Measurements from ENCODE around the gene MYO18B. TPM values are rescaled to one million over a fixed set of nuclear protein-coding genes. Genes with fewer than 3 reads are reported as not detected.

MYO18B gene
- total RNA-seq, 1 experiment from 2014 or later, result 0.24 TPM

- no peak for DNase-seq (ENCODE audit: low read depth)
Observed at GRCh38 chr22:26047516-26047915, 305.5 kb downstream of the MYO18B start.

- DNase-seq (ENCODE audit: low read depth), result no peak
Observed at GRCh38 chr22:26047920-26048319, 305.9 kb downstream of the MYO18B start.

- no peak for DNase-seq (ENCODE audit: low read depth)
Observed at GRCh38 chr22:26050079-26050478, 308.1 kb downstream of the MYO18B start.

- no peak for DNase-seq (ENCODE audit: low read depth)
Observed at GRCh38 chr22:26053737-26054316, 311.8 kb downstream of the MYO18B start.

GRCh38 chr22:26054841-26055605 is 313.0 kb downstream of the MYO18B start:
- DNase-seq (ENCODE audit: low read depth), result no peak

- no peak for DNase-seq (ENCODE audit: low read depth)
Observed at GRCh38 chr22:26055693-26056092, 313.7 kb downstream of the MYO18B start.

GRCh38 chr22:26056455-26057200 is 314.6 kb downstream of the MYO18B start:
- DNase-seq (ENCODE audit: low read depth), result no peak

GRCh38 chr22:26057731-26058130 is 315.7 kb downstream of the MYO18B start:
- DNase-seq (ENCODE audit: low read depth), result no peak

- DNase-seq (ENCODE audit: low read depth), result no peak
Observed at GRCh38 chr22:26064048-26064447, 322.1 kb downstream of the MYO18B start.

- no peak for DNase-seq (ENCODE audit: low read depth)
Observed at GRCh38 chr22:26065847-26066246, 323.9 kb downstream of the MYO18B start.

GRCh38 chr22:26066534-26066933 is 324.5 kb downstream of the MYO18B start:
- no peak for DNase-seq (ENCODE audit: low read depth)

GRCh38 chr22:26068571-26068970 is 326.6 kb downstream of the MYO18B start:
- peak; percentile 22 for DNase-seq (ENCODE audit: low read depth)

GRCh38 chr22:26072621-26073020 is 330.6 kb downstream of the MYO18B start:
- DNase-seq (ENCODE audit: low read depth), result no peak

- no peak for DNase-seq (ENCODE audit: low read depth)
Observed at GRCh38 chr22:26075251-26075650, 333.3 kb downstream of the MYO18B start.

GRCh38 chr22:26079009-26079408 is 337.0 kb downstream of the MYO18B start:
- DNase-seq (ENCODE audit: low read depth), result peak; percentile 3

Other genes with a start within 250 kb of the MYO18B start
- gene GRK3, start 177.5 kb upstream of the MYO18B start, total RNA-seq (2014; rRNA removed; shearing (Covaris generic)), result 1.1 and 1.2 TPM in 2 replicates